GM23338 (cell line): ENCODE data around the gene BGLAP. TPM values are rescaled to one million over a fixed set of nuclear protein-coding genes. Genes with fewer than 3 reads are reported as not detected.

Experiments
- ATAC-seq: fragments of 200-7000 bp; cut with Tn5 transposase; 3 replicates; pipeline ENCODE4 v1.9.1; 2020
- DNase-seq: peaks from one replicate; pipeline ENCODE4 v3.0.0-alpha.2; 2015; ENCODE audit warnings: low spot score
- H2AFZ ChIP-seq: fragments of 200-600 bp; sonication (generic); 2 replicates; pipeline ENCODE4 v1.8.0; 2016; ENCODE audit warnings: antibody characterized with exemption, mild to moderate bottlenecking, moderate library complexity
- H3F3A ChIP-seq: fragments of 200-600 bp; sonication (generic); replicated peaks from 2 replicates; pipeline ENCODE4 v1.8.0; 2017; ENCODE audit warnings: antibody characterized with exemption, mixed run types, low read depth
- H3K27ac ChIP-seq: fragments of 200-600 bp; sonication (generic); 2 replicates; pipeline ENCODE4 v1.6.1; 2016; ENCODE audit warnings: low read depth
- H3K27me3 ChIP-seq: fragments of 200-600 bp; sonication (generic); 2 replicates; pipeline ENCODE4 v1.8.0; 2016; ENCODE audit warnings: mild to moderate bottlenecking, mixed run types, moderate library complexity; ENCODE audit not compliant: insufficient read depth
- H3K36me3 ChIP-seq: fragments of 200-600 bp; sonication (generic); 2 replicates; pipeline ENCODE4 v1.8.0; 2016; ENCODE audit warnings: mild to moderate bottlenecking; ENCODE audit not compliant: insufficient read depth
- H3K4me1 ChIP-seq: fragments of 200-600 bp; sonication (generic); 2 replicates; pipeline ENCODE4 v1.8.0; 2016; ENCODE audit warnings: mild to moderate bottlenecking, moderate library complexity; ENCODE audit not compliant: insufficient read depth
- H3K4me2 ChIP-seq: fragments of 200-600 bp; sonication (generic); 2 replicates; pipeline ENCODE4 v1.7.1; 2017; ENCODE audit warnings: mixed run types
- H3K4me3 ChIP-seq: fragments of 200-600 bp; sonication (generic); 2 replicates; pipeline ENCODE4 v1.6.1; 2016; ENCODE audit warnings: mixed run types
- H3K79me2 ChIP-seq: fragments of 200-600 bp; sonication (generic); replicated peaks from 2 replicates; pipeline ENCODE4 v1.8.0; 2017; ENCODE audit warnings: mild to moderate bottlenecking; ENCODE audit not compliant: insufficient read depth
- H3K9me2 ChIP-seq: fragments of 200-600 bp; sonication (generic); 2 replicates; pipeline ENCODE4 v1.8.0; 2017; ENCODE audit not compliant: insufficient read depth
- H4K20me1 ChIP-seq: fragments of 200-600 bp; sonication (generic); replicated peaks from 2 replicates; pipeline ENCODE4 v1.8.0; 2017; ENCODE audit warnings: mild to moderate bottlenecking; ENCODE audit not compliant: insufficient read depth
- H3K27ac Mint-ChIP-seq: 2 replicates; pipeline ENCODE4 v1.8.0; 2020; ENCODE audit warnings: inconsistent platforms, mild to moderate bottlenecking, moderate library complexity, mixed read lengths
- H3K27me3 Mint-ChIP-seq: 3 replicates; pipeline ENCODE4 v1.8.0; 2022; ENCODE audit warnings: low read depth, mild to moderate bottlenecking, moderate library complexity, mixed read lengths, inconsistent platforms; ENCODE audit not compliant: insufficient read depth, poor library complexity
- H3K36me3 Mint-ChIP-seq: 3 replicates; pipeline ENCODE4 v1.8.0; 2021; ENCODE audit warnings: low read depth, mild to moderate bottlenecking, inconsistent platforms, moderate library complexity, mixed read lengths
- H3K4me1 Mint-ChIP-seq: 3 replicates; pipeline ENCODE4 v1.8.0; 2020; ENCODE audit warnings: mild to moderate bottlenecking, inconsistent platforms, mixed read lengths
- H3K4me3 Mint-ChIP-seq: 3 replicates; pipeline ENCODE4 v1.8.0; 2021; ENCODE audit warnings: moderate library complexity, mild to moderate bottlenecking, inconsistent platforms, mixed read lengths
- H3K9me3 Mint-ChIP-seq: 3 replicates; pipeline ENCODE4 v1.8.0; 2020; ENCODE audit warnings: moderate library complexity, mild to moderate bottlenecking, inconsistent platforms, mixed read lengths
- CREB1 ChIP-seq: fragments of 250-450 bp; sonication (Bioruptor Pico); IDR thresholded peaks from 2 replicates; pipeline ENCODE4 v1.5.0; 2020; ENCODE audit warnings: low read depth, mild to moderate bottlenecking, moderate library complexity
- EZH2 ChIP-seq: fragments of 200-600 bp; sonication (generic); IDR thresholded peaks from one replicate; pipeline ENCODE4 v1.8.0; 2017; ENCODE audit warnings: antibody characterized with exemption, mild to moderate bottlenecking, low read depth; ENCODE audit not compliant: unreplicated experiment
- EZH2phosphoT487 ChIP-seq: fragments of 200-600 bp; sonication (generic); IDR thresholded peaks from one replicate; pipeline ENCODE4 v1.8.1; 2018; ENCODE audit warnings: antibody characterized with exemption; ENCODE audit not compliant: unreplicated experiment
- JUNB ChIP-seq: IDR thresholded peaks from one replicate; pipeline ENCODE4 v1.6.1; 2016; ENCODE audit warnings: antibody characterized with exemption; ENCODE audit not compliant: unreplicated experiment
- NANOG ChIP-seq: IDR thresholded peaks from 2 replicates; pipeline ENCODE4 v1.6.1; 2016; ENCODE audit warnings: antibody characterized with exemption, borderline replicate concordance
- POLR2AphosphoS5 ChIP-seq: IDR thresholded peaks from 2 replicates; pipeline ENCODE4 v1.6.1; 2016; ENCODE audit warnings: antibody characterized with exemption, low read depth
- STAT1 ChIP-seq: IDR thresholded peaks from one replicate; pipeline ENCODE4 v1.6.1; 2016; ENCODE audit warnings: antibody characterized with exemption; ENCODE audit not compliant: unreplicated experiment
- ZNF114 ChIP-seq: fragments of 250-450 bp; sonication (Bioruptor Pico); IDR thresholded peaks from 2 replicates; pipeline ENCODE4 v1.5.0; 2020; ENCODE audit warnings: mild to moderate bottlenecking, moderate library complexity
- ZNF331 ChIP-seq: fragments of 250-450 bp; sonication (Bioruptor Pico); IDR thresholded peaks from 2 replicates; pipeline ENCODE4 v1.5.0; 2020; ENCODE audit warnings: low read depth, mild to moderate bottlenecking, moderate library complexity
- polyA plus RNA-seq: library from polyadenylated mRNA; unstranded; fragments of >200 nt; fragmentation: Nextera tagmentation; extraction: Ambion mirVana; gene quantifications from 2 replicates; pipeline ENCODE4 v1.2.1, GENCODE V29; 2016
- total RNA-seq: library from RNA; depleted of rRNA; stranded (reverse); fragments of >200 nt; shearing (Covaris generic); gene quantifications from 2 replicates; pipeline ENCODE4 v1.2.3, GENCODE V29; 2014
- TF ChIP-seq, protein P1 (sequence below): IDR thresholded peaks from 2 replicates; pipeline ENCODE4 v1.6.1; 2016; ENCODE audit warnings: antibody characterized with exemption
- TF ChIP-seq, protein P2 (sequence below): IDR thresholded peaks from one replicate; pipeline ENCODE4 v1.6.1; 2018; ENCODE audit warnings: antibody characterized with exemption; ENCODE audit not compliant: unreplicated experiment
- TF ChIP-seq, protein P3 (sequence below): fragments of 250-450 bp; sonication (Bioruptor Pico); IDR thresholded peaks from 2 replicates; pipeline ENCODE4 v1.5.0; 2020; ENCODE audit warnings: mild to moderate bottlenecking, moderate library complexity

BGLAP gene
- total and polyA plus RNA-seq, 2 experiments from 2014 or later: 0.36 to 0.42 TPM

DNA sequence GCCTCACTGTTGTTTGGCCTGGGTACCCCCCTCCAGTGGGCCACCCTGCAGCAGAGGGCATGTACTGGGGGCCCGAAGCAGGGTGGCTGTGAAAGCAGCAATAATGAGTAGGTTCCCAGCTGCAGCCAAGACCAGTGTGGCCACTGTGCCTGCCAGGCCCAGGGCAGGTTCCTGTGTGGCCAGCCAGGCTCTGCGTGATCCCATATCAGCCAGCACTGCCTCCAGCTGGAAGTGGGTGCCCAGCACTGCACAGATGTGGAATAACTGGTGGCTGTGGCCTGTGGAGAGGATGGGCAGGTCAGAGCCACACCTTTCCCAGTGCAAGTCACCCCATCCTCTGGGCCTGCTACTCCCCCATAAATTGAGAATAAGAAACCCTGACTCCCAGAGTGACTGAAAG lies 2.1 kb downstream of the BGLAP start (continued):
- no peak for TF ChIP-seq STAT1
- TF ChIP-seq POLR2AphosphoS5: no peak
- TF ChIP-seq JUNB: no peak
- TF ChIP-seq, protein P1, sequence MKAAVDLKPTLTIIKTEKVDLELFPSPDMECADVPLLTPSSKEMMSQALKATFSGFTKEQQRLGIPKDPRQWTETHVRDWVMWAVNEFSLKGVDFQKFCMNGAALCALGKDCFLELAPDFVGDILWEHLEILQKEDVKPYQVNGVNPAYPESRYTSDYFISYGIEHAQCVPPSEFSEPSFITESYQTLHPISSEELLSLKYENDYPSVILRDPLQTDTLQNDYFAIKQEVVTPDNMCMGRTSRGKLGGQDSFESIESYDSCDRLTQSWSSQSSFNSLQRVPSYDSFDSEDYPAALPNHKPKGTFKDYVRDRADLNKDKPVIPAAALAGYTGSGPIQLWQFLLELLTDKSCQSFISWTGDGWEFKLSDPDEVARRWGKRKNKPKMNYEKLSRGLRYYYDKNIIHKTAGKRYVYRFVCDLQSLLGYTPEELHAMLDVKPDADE: no peak

DNA sequence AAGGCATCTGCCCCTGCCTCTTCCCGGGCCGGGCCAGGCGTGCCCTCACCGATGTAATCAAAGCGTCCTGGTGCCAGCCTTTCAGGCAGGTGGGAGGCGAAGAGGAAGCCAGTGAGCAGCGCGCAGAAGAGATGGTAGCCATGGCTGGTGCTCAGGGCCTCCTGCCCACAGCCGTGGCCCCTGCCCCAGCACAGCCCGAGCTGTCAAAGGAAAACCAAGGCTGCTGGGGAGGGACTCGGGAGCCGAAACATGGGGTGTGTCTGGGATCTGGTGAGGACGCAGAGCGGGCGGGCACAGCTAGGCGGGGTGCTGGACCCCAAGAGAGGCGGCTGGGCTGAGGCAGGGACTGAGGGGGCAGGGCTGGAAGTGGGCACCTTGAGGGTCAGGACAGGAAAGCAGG lies 2.7 kb downstream of the BGLAP start:
- Mint-ChIP-seq H3K4me1 (peaks cover 34% of the 10 kb centered on the region), H3K27me3 (peaks cover 22% of the 10 kb centered on the region), H3K4me3 (peak overlapping the region; percentile 78), H3K9me3 (no peaks in the 10 kb centered on the region), H3K36me3 (peaks cover 12% of the 10 kb centered on the region), H3K27ac (peak overlapping the region; percentile 74; the same call in 1 of the 2 replicates)
- H3K27me3 ChIP-seq: no peaks in the 10 kb centered on the region
- DNase-seq (no peak), ATAC-seq (no peak)
- no peak overlapping the region for H2AFZ ChIP-seq
- H3K79me2 ChIP-seq: no peaks in the 10 kb centered on the region
- peaks cover 15% of the 10 kb centered on the region for H3F3A ChIP-seq
- H3K27ac ChIP-seq: no peak overlapping the region
- H3K9me2 ChIP-seq: no peaks in the 10 kb centered on the region
- H3K4me2 ChIP-seq: peak overlapping the region; percentile 91
- no peaks in the 10 kb centered on the region for H3K36me3 ChIP-seq
- peaks cover 33% of the 10 kb centered on the region for H3K4me1 ChIP-seq
- no peaks in the 10 kb centered on the region for H4K20me1 ChIP-seq
- H3K4me3 ChIP-seq: peak overlapping the region; percentile 64; the same call in 1 of the 2 replicates
- no peak for TF ChIP-seq JUNB
- TF ChIP-seq, protein P2, sequence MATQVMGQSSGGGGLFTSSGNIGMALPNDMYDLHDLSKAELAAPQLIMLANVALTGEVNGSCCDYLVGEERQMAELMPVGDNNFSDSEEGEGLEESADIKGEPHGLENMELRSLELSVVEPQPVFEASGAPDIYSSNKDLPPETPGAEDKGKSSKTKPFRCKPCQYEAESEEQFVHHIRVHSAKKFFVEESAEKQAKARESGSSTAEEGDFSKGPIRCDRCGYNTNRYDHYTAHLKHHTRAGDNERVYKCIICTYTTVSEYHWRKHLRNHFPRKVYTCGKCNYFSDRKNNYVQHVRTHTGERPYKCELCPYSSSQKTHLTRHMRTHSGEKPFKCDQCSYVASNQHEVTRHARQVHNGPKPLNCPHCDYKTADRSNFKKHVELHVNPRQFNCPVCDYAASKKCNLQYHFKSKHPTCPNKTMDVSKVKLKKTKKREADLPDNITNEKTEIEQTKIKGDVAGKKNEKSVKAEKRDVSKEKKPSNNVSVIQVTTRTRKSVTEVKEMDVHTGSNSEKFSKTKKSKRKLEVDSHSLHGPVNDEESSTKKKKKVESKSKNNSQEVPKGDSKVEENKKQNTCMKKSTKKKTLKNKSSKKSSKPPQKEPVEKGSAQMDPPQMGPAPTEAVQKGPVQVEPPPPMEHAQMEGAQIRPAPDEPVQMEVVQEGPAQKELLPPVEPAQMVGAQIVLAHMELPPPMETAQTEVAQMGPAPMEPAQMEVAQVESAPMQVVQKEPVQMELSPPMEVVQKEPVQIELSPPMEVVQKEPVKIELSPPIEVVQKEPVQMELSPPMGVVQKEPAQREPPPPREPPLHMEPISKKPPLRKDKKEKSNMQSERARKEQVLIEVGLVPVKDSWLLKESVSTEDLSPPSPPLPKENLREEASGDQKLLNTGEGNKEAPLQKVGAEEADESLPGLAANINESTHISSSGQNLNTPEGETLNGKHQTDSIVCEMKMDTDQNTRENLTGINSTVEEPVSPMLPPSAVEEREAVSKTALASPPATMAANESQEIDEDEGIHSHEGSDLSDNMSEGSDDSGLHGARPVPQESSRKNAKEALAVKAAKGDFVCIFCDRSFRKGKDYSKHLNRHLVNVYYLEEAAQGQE: no peak
- no peak for TF ChIP-seq ZNF331 (CRISPR knock-in tag)
- TF ChIP-seq EZH2: no peak
- no peak for TF ChIP-seq POLR2AphosphoS5
- TF ChIP-seq, protein P3, sequence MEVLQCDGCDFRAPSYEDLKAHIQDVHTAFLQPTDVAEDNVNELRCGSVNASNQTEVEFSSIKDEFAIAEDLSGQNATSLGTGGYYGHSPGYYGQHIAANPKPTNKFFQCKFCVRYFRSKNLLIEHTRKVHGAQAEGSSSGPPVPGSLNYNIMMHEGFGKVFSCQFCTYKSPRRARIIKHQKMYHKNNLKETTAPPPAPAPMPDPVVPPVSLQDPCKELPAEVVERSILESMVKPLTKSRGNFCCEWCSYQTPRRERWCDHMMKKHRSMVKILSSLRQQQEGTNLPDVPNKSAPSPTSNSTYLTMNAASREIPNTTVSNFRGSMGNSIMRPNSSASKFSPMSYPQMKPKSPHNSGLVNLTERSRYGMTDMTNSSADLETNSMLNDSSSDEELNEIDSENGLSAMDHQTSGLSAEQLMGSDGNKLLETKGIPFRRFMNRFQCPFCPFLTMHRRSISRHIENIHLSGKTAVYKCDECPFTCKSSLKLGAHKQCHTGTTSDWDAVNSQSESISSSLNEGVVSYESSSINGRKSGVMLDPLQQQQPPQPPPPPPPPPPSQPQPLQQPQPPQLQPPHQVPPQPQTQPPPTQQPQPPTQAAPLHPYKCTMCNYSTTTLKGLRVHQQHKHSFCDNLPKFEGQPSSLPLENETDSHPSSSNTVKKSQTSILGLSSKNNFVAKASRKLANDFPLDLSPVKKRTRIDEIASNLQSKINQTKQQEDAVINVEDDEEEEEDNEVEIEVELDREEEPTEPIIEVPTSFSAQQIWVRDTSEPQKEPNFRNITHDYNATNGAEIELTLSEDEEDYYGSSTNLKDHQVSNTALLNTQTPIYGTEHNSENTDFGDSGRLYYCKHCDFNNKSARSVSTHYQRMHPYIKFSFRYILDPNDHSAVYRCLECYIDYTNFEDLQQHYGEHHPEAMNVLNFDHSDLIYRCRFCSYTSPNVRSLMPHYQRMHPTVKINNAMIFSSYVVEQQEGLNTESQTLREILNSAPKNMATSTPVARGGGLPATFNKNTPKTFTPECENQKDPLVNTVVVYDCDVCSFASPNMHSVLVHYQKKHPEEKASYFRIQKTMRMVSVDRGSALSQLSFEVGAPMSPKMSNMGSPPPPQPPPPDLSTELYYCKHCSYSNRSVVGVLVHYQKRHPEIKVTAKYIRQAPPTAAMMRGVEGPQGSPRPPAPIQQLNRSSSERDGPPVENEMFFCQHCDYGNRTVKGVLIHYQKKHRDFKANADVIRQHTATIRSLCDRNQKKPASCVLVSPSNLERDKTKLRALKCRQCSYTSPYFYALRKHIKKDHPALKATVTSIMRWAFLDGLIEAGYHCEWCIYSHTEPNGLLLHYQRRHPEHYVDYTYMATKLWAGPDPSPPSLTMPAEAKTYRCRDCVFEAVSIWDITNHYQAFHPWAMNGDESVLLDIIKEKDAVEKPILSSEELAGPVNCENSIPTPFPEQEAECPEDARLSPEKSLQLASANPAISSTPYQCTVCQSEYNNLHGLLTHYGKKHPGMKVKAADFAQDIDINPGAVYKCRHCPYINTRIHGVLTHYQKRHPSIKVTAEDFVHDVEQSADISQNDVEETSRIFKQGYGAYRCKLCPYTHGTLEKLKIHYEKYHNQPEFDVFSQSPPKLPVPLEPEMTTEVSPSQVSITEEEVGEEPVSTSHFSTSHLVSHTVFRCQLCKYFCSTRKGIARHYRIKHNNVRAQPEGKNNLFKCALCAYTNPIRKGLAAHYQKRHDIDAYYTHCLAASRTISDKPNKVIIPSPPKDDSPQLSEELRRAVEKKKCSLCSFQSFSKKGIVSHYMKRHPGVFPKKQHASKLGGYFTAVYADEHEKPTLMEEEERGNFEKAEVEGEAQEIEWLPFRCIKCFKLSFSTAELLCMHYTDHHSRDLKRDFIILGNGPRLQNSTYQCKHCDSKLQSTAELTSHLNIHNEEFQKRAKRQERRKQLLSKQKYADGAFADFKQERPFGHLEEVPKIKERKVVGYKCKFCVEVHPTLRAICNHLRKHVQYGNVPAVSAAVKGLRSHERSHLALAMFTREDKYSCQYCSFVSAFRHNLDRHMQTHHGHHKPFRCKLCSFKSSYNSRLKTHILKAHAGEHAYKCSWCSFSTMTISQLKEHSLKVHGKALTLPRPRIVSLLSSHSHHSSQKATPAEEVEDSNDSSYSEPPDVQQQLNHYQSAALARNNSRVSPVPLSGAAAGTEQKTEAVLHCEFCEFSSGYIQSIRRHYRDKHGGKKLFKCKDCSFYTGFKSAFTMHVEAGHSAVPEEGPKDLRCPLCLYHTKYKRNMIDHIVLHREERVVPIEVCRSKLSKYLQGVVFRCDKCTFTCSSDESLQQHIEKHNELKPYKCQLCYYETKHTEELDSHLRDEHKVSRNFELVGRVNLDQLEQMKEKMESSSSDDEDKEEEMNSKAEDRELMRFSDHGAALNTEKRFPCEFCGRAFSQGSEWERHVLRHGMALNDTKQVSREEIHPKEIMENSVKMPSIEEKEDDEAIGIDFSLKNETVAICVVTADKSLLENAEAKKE (CRISPR knock-in tag): no peak
- no peak for TF ChIP-seq ZNF114 (CRISPR knock-in tag)
- no peak for TF ChIP-seq STAT1
- no peak for TF ChIP-seq NANOG
- TF ChIP-seq EZH2phosphoT487: no peak
- no peak for TF ChIP-seq CREB1 (CRISPR knock-in tag)
- TF ChIP-seq, protein P1: no peak
